CD4-positive, alpha-beta T cell (primary cell): Measurements from ENCODE around the gene RASA3. TPM values are rescaled to one million over a fixed set of nuclear protein-coding genes. Genes with fewer than 3 reads are reported as not detected.
A peak's percentile ranks its signal among the peaks of the same experiment; 100 is the strongest.

ENCODE experiments used
- ATAC-seq: fragments of 200-7000 bp; cut with Tn5 transposase; one replicate; pipeline ENCODE4 v1.10.0; 2022; ENCODE audit warnings: mild to moderate bottlenecking; ENCODE audit not compliant: poor library complexity
- CTCF ChIA-PET: fragments of 350-600 bp; sonication (Branson Sonifier 250); formaldehyde crosslinking; loops from one replicate; lab custom pipeline; 2021; ENCODE audit warnings: antibody characterized with exemption, inconsistent platforms; lab: Charles Lee
- POLR2A ChIA-PET: fragments of 350-600 bp; sonication (Branson Sonifier 250); formaldehyde crosslinking; loops from one replicate; lab custom pipeline; 2021; ENCODE audit warnings: antibody characterized with exemption, inconsistent platforms; lab: Charles Lee
- DNase-seq, 14 experiments: peaks; one replicate each; pipeline ENCODE4 v3.0.0-alpha.2; 2013 to 2020; ENCODE audit warnings: mixed read lengths in 2 of 14
- H3K27ac ChIP-seq, 2 donors: one replicate each; pipeline versions ENCODE4 v1.5.1 to v1.7.0; 2013; ENCODE audit warnings: low read length in 2 of 2, low read depth in 1 of 2, mild to moderate bottlenecking in 1 of 2
- H3K27me3 ChIP-seq, 2 experiments: 1 replicate in 1 of 2; 2 replicates in 1 of 2; pipeline versions ENCODE4 v1.6.1 to v1.7.0; 2013; ENCODE audit warnings: low read length in 2 of 2, control low read depth in 1 of 2, mild to moderate bottlenecking in 1 of 2, moderate library complexity in 1 of 2; ENCODE audit not compliant: insufficient read depth in 2 of 2, control insufficient read depth in 1 of 2
- H3K36me3 ChIP-seq: one replicate; pipeline ENCODE4 v1.6.1; 2013; ENCODE audit warnings: low read length, control low read depth; ENCODE audit not compliant: insufficient read depth
- H3K4me1 ChIP-seq: one replicate; pipeline ENCODE4 v1.6.1; 2013; ENCODE audit warnings: low read length, control low read depth; ENCODE audit not compliant: insufficient read depth
- H3K4me3 ChIP-seq: one replicate; pipeline ENCODE4 v1.5.1; 2013; ENCODE audit warnings: mild to moderate bottlenecking, low read length, moderate library complexity
- H3K9me3 ChIP-seq, 2 experiments: 1 replicate in 1 of 2; 2 replicates in 1 of 2; pipeline versions ENCODE4 v1.6.1 to v1.7.0; 2013; ENCODE audit warnings: low read length in 2 of 2, mild to moderate bottlenecking in 2 of 2, control low read depth in 1 of 2, moderate library complexity in 1 of 2; ENCODE audit not compliant: control insufficient read depth in 1 of 2, insufficient read depth in 1 of 2
- H3K27ac Mint-ChIP-seq: one replicate; pipeline ENCODE4 v1.8.0; 2020; ENCODE audit warnings: mixed read lengths
- H3K27me3 Mint-ChIP-seq: one replicate; pipeline ENCODE4 v1.8.0; 2021; ENCODE audit warnings: mixed read lengths
- H3K36me3 Mint-ChIP-seq: one replicate; pipeline ENCODE4 v1.8.0; 2021; ENCODE audit warnings: low read depth, mixed read lengths
- H3K4me1 Mint-ChIP-seq: one replicate; pipeline ENCODE4 v1.8.0; 2021; ENCODE audit warnings: low read depth, mixed read lengths
- H3K4me3 Mint-ChIP-seq: one replicate; pipeline ENCODE4 v1.8.0; 2020; ENCODE audit warnings: mild to moderate bottlenecking, mixed read lengths
- H3K9me3 Mint-ChIP-seq: one replicate; pipeline ENCODE4 v1.8.0; 2020; ENCODE audit warnings: mixed read lengths
- CTCF ChIP-seq: fragments of 200-600 bp; IDR thresholded peaks from one replicate; pipeline ENCODE4 v1.8.0; 2022; ENCODE audit warnings: antibody characterized with exemption, mild to moderate bottlenecking
- intact Hi-C, 2 experiments: fragments of 100-400 bp; cut with DNase I in 1 of 2; cut with micrococcal nuclease in 1 of 2; formaldehyde crosslinking; loops; one replicate each; pipeline versions ENCODE4 v1.15.1 to v1.9.0; 2023 to 2025; cut with DNase I, micrococcal nuclease
- total RNA-seq, 174 experiments: library from RNA in 2 of 174; stranded (reverse) in 2 of 174; gene quantifications; one replicate each; pipeline ENCODE4 v1.2.3 and lab custom pipeline; 2021 to 2026

The RASA3 gene
- total RNA-seq, 2 experiments from 2014 or later = 181 to 184 TPM

- no peak overlapping the region for H3K4me3 ChIP-seq
- no peaks in the 10 kb centered on the region for H3K4me1 Mint-ChIP-seq
- DNase-seq (no peak), ATAC-seq (peak; percentile 19)
- peaks cover 73% of the 10 kb centered on the region for H3K36me3 Mint-ChIP-seq
- CTCF ChIA-PET = no interaction called here
- peaks cover 90% of the 10 kb centered on the region for H3K36me3 ChIP-seq
- intact Hi-C loops = loop anchor here in 1 of 2 experiments (2.0 kb wide), 1 partner anchor 14 kb away; no protein-coding TSS in a partner anchor
- no peaks in the 10 kb centered on the region for H3K27me3 ChIP-seq
- H3K27ac Mint-ChIP-seq = no peak overlapping the region
- H3K4me3 Mint-ChIP-seq = no peak overlapping the region
- no peaks in the 10 kb centered on the region for H3K9me3 Mint-ChIP-seq
- H3K27ac ChIP-seq = no peak overlapping the region
- TF ChIP-seq CTCF = no peak
- no peaks in the 10 kb centered on the region for H3K27me3 Mint-ChIP-seq
- H3K4me1 ChIP-seq = no peaks in the 10 kb centered on the region
- no peaks in the 10 kb centered on the region for H3K9me3 ChIP-seq
- POLR2A ChIA-PET = no interaction called here
These were observed 137.3 kb downstream of the RASA3 start for GRCh38 chr13:113995051-113995601.

GRCh38 chr13:113992276-113993005, 140.0 kb downstream of the RASA3 start:
- CTCF ChIA-PET = no interaction called here
- no peak for TF ChIP-seq CTCF
- H3K27me3 Mint-ChIP-seq = no peaks in the 10 kb centered on the region
- no peak overlapping the region for H3K4me3 Mint-ChIP-seq
- H3K36me3 ChIP-seq = peaks cover 76% of the 10 kb centered on the region
- H3K27me3 ChIP-seq = no peaks in the 10 kb centered on the region
- peak overlapping the region; percentile 22 for H3K27ac Mint-ChIP-seq
- intact Hi-C loops = no loop called here
- DNase-seq (no peak), ATAC-seq (no peak)
- no peaks in the 10 kb centered on the region for H3K9me3 ChIP-seq
- H3K4me1 Mint-ChIP-seq = no peaks in the 10 kb centered on the region
- H3K27ac ChIP-seq = no peak overlapping the region
- H3K9me3 Mint-ChIP-seq = no peaks in the 10 kb centered on the region
- no peaks in the 10 kb centered on the region for H3K4me1 ChIP-seq
- no peak overlapping the region for H3K4me3 ChIP-seq
- POLR2A ChIA-PET = no interaction called here
- peaks cover 67% of the 10 kb centered on the region for H3K36me3 Mint-ChIP-seq

- H3K27ac ChIP-seq = no peak overlapping the region
- no peaks in the 10 kb centered on the region for H3K9me3 ChIP-seq
- Mint-ChIP-seq H3K4me3 (no peak overlapping the region), H3K27me3 (no peaks in the 10 kb centered on the region), H3K36me3 (peaks cover 61% of the 10 kb centered on the region), H3K4me1 (no peaks in the 10 kb centered on the region), H3K27ac (peak overlapping the region; percentile 22), H3K9me3 (no peaks in the 10 kb centered on the region)
- no peaks in the 10 kb centered on the region for H3K4me1 ChIP-seq
- no peak for TF ChIP-seq CTCF
- no peak overlapping the region for H3K4me3 ChIP-seq
- CTCF ChIA-PET = no interaction called here
- H3K27me3 ChIP-seq = no peaks in the 10 kb centered on the region
- POLR2A ChIA-PET = no interaction called here
- no peak for DNase-seq
- H3K36me3 ChIP-seq = peaks cover 69% of the 10 kb centered on the region
- intact Hi-C loops = no loop called here
- no peak for ATAC-seq
These were observed 140.7 kb downstream of the RASA3 start for GRCh38 chr13:113991676-113992179.
